Measurements from ENCODE around the gene ARMC7. TPM values are rescaled to one million over a fixed set of nuclear protein-coding genes. Genes with fewer than 3 reads are reported as not detected.
"Not testable (repeated sequence)": the region's sequence is repeated elsewhere in the genome, so short reads cannot be mapped to it uniquely, and the experiment has no call there.

ARMC7 gene
- total RNA-seq (2014; rRNA removed; shearing (Covaris generic)) = 9.1 and 14.3 TPM in 2 replicates
- polyA plus RNA-seq (2014; cell fraction: nucleus; rRNA removed) = 6.4 and 7.4 TPM in 2 replicates

- peak; percentile 79 for DNase-seq (ENCODE audit: extremely low read depth, low read depth)
These were observed at the start of gene ARMC7 for GRCh38 chr17:75109407-75110233. Gene ARMC7, plus strand, starts transcription at chr17:75109969. Its CDS starts 320 bp downstream, at chr17:75110289.

- no peak for DNase-seq (ENCODE audit: extremely low read depth, low read depth)
These were observed 49.2 kb upstream of the ARMC7 start for GRCh38 chr17:75060434-75061054.

DNA sequence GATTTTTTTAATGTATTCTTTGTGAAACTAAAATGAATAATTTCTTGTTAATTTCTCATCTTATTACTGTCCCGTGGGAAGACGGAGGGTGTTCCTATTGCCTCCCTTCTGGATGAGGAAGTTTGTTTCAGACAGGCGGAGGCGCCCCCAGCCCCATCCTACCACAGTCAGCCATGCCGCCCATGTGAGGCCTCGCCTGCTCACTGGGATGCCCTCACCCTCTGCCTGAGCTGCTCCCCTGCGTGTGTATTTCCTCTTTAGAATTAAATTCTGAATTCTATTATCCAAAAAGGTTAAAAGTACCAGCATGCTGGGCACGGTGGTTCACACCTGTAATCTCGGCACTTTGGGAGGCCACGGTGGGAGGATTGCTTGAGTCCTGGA lies 48.7 kb upstream of the ARMC7 start:
- DNase-seq (ENCODE audit: extremely low read depth, low read depth) = no peak

DNA sequence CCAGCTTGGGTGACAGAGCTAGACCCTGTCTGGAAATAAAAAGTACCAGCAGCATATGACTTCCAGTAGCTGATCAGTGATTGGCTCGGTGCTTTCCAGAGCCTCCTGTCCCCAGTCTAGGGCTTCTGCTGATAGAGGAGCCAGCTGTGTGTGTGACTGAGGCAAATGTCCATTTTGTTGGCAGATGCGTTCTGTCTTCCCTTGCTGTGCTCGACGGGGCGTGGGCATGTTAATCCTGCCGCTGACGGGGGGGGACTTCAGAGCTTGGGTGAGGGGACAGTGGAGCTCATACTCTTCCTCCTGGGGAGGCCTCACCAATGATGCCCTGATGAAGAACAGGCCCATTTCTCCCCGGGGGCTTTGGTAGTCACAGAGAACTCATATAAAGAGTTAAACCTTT lies 48.2 kb upstream of the ARMC7 start:
- DNase-seq (ENCODE audit: extremely low read depth, low read depth) = no peak

DNA sequence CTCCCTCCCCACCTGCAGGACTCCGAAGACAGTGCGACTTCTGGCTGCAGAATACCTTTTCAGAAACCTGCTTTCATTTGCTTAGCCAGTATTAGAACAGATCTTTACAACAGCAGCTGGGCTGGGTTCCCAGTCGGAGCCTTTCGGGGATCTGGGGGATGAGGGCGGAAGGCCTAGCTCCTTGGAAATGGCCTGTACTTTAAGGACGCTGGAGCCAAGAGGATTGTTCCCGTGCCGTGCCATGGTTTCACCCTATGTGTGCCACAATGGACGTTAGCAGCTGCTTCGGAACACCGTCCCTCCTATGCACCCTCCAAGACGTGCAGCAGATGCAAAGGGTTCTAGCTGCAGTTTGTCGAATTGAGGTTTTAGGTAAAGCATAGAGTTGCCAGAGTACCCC lies 46.6 kb upstream of the ARMC7 start:
- DNase-seq (ENCODE audit: extremely low read depth, low read depth) = no peak

DNA sequence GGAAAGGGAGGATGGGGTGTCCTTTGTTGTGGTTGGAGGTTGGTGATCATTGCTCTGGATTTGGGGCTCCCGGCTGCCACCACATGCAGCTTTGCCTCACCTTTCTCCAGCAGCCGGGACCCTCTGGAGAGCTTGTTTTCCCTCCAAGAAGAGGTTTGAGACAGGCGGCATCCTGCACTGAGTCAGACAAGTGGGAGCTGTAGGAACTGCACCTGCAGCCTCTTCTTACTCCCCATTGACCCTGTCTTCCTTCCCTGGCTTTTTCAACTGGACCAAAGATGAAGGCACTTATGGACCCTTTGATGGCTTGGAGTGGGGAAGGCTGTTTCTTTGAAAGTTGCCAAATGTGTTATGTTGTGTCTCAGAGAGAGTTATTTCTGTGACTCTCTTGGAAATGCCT lies 46.1 kb upstream of the ARMC7 start:
- DNase-seq (ENCODE audit: extremely low read depth, low read depth) = no peak

DNA sequence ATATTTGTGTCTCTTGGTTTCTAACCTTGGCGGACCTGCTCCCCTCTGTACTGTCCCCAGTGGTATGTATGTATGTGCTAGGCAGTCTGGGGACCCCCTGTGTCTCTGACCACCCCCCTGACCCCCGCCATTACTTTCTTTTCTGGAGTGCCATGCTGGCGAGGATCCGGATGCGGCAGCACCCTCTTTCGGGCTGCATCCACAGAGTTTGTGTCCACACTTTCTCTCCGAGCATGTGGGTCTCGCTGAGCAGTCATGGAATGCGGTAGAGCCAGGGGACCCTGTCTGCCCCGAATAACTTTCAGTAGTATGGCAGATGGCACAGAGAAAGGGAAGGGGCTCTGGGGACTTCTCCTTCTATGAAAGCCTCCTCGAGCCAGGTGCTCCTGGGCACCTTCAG lies 45.7 kb upstream of the ARMC7 start:
- DNase-seq (ENCODE audit: extremely low read depth, low read depth) = no peak

DNA sequence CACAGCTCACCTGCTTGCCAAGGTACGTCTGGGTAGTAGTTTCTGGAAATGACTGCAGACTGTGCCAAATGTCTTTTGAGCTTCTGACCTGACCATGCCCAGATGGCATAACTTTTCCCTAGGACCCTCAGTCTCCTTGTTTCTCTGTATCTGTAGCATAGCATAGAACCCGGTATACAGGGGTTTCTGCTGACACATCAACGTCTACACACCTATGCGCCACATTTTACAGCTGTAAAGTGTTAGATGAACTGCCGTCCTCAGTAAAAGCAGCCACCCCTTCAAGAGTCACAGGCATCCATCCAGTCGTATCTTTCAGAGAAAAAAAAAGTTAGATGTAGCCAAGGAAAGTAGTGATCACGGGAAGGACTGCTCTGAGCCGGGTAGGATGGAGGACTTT lies 45.3 kb upstream of the ARMC7 start:
- DNase-seq (ENCODE audit: extremely low read depth, low read depth) = no peak

- DNase-seq (ENCODE audit: extremely low read depth, low read depth) = no peak
These were observed 44.8 kb upstream of the ARMC7 start for GRCh38 chr17:75064867-75065561.

- DNase-seq (ENCODE audit: extremely low read depth, low read depth) = no peak
These were observed 44.1 kb upstream of the ARMC7 start for GRCh38 chr17:75065562-75066151.

DNA sequence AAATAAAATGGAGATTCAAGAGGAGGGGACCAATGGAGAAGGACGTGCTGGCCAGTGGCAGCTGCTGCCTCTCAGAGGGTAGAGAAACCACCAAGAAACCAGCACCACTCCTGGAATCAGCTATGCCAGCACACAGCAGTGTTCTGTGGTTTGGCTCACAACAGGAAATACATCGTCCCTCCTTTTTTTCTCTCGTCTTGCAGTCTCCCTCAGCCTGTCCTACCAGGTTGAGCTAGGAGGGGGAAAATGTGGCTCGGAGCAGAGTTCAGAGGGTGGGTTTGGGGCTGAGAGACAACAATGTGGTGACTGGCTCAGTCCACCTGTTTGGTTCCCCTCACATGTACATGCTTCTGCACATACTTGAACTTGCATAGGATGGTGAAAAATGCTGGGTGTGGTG lies 41.9 kb upstream of the ARMC7 start:
- DNase-seq (ENCODE audit: extremely low read depth, low read depth) = no peak

- no peak for DNase-seq (ENCODE audit: extremely low read depth, low read depth)
These were observed 41.0 kb upstream of the ARMC7 start for GRCh38 chr17:75068750-75069149.

GRCh38 chr17:75069783-75070182 lies 40.0 kb upstream of the ARMC7 start:
- DNase-seq (ENCODE audit: extremely low read depth, low read depth) = peak; percentile 47

DNA sequence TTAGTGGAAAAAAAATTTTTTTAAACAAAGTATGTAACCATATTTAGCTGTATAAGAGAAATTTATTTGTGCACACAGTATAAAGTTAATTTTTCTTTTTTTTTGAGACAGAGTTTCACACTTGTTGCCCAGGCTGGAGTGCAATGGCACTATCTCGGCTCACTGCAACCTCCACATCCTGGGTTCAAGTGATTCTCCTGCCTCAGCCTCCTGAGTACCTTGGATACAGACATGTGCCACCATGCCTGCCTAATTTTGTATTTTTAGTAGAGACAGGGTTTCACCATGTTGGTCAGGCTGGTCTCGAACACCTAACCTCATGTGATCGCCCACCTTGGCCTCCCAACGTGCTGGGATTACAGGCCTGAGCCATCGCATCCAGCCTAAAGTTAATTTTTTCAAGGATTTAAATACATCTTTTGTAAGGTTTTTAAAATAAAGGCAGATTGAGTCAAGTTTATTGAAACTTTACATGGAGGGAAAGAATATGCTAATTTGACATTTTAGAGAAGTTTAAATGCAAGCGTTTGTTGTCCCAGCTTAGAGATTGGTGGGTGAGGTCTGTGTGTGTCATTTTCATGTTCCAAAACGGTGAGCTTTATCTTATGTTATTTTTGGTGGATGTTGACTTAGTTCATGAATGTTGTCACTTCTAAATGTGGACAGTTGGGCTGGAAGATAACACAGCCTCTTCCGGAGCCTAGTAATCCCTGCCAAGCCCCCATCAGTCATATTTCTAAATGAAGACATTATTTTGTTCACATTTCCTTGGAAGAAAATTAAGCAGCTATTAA lies 38.1 kb upstream of the ARMC7 start:
- DNase-seq (ENCODE audit: extremely low read depth, low read depth) = not testable (repeated sequence)

DNA sequence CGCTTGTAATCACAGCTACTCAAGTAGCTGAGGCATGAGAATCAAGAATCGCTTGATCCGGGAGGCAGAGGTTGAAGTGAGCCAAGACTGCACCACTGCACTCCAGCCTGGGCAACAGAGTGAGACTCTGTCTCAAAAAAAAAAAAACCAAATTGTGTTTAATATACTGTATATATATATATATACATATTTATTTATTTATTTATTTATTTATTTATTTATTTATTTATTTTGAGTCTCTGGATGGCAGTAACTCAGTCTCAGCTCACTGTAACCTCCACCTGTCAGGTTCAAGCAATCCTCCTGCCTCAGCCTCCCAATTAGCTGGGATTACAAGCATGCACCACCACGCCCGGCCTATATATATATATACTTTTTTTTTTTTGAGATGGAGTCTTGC lies 36.9 kb upstream of the ARMC7 start:
- not testable (repeated sequence) for DNase-seq (ENCODE audit: extremely low read depth, low read depth)

DNA sequence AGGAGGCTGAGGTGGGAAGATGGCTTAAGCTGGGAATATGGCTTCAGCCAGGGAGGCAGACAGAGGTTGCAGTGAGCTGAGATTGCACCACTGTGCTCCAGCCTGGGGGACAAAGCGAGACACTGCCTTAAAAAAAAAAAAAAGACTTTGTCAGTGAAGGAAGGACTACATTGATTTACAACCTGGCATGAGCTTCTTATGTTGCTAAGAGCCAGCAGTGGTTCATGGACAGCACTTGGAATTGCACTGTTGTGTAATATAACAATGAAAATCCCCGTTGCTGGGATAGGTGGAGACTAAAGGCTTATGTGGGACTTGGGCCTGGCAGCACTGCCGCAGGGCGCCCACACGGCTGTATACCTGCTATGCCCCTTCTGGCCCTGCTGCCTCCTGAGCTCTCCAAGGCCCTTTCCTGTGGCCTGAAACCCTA lies 36.1 kb upstream of the ARMC7 start:
- DNase-seq (ENCODE audit: extremely low read depth, low read depth) = no peak

- DNase-seq (ENCODE audit: extremely low read depth, low read depth) = no peak
These were observed 35.2 kb upstream of the ARMC7 start for GRCh38 chr17:75074532-75074931.

GRCh38 chr17:75075597-75076336 lies 34.0 kb upstream of the ARMC7 start:
- no peak for DNase-seq (ENCODE audit: extremely low read depth, low read depth)

DNA sequence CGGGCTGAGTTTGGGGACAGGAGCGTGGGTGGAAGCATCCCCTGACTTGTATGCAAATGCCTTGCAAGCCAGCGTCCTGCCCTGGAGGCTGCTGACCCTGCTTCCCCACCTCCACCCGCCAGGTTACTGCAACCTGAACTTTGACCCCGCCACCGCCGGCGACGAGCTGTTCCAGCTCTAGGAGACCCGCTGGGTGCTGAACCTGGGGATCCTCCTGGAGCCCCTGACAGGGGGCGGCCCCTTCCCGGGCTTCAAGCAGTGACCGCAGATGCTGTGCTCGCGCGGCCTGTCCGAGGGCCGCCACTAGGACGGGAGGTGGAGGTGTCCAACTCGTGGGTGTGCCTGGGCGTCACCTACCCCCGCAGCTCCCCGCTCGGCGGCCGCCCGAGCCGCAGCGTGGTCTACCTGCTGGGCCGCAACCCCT lies 32.7 kb upstream of the ARMC7 start:
- DNase-seq (ENCODE audit: extremely low read depth, low read depth) = no peak
